Heart right ventricle (tissue), 16 donors: ENCODE results near the gene AGPAT3. TPM values are rescaled to one million over a fixed set of nuclear protein-coding genes. Genes with fewer than 3 reads are reported as not detected.

Experiments
- ATAC-seq, 8 donors: fragments of 200-7000 bp; cut with Tn5 transposase; one replicate each; pipeline ENCODE4 v1.9.1; 2020; ENCODE audit warnings: mild to moderate bottlenecking in 8 of 8, moderate library complexity in 8 of 8, moderate number of reproducible peaks in 1 of 8
- DNase-seq, 2 donors: peaks; one replicate each; pipeline ENCODE4 v3.0.0-alpha.2; 2020
- H3K27ac ChIP-seq, 10 donors: fragments of 200-600 bp; sonication (generic) in 2 of 10; one replicate each; pipeline versions ENCODE4 v1.5.0 to v1.8.0; 2020 to 2022; ENCODE audit warnings: mild to moderate bottlenecking in 3 of 10
- H3K27me3 ChIP-seq, 7 donors: fragments of 200-600 bp; one replicate each; pipeline ENCODE4 v1.8.0; 2021 to 2022; ENCODE audit warnings: mild to moderate bottlenecking in 2 of 7
- H3K36me3 ChIP-seq, 9 donors: fragments of 200-600 bp; sonication (generic) in 1 of 9; one replicate each; pipeline versions ENCODE4 v1.5.0 to v1.8.0; 2020 to 2022; ENCODE audit warnings: mild to moderate bottlenecking in 2 of 9
- H3K4me1 ChIP-seq, 9 donors: fragments of 200-600 bp; sonication (generic) in 1 of 9; one replicate each; pipeline versions ENCODE4 v1.5.0 to v1.8.0; 2020 to 2022; ENCODE audit warnings: mild to moderate bottlenecking in 4 of 9
- H3K4me3 ChIP-seq, 10 donors: fragments of 200-600 bp; sonication (generic) in 2 of 10; one replicate each; pipeline versions ENCODE4 v1.5.0 to v1.8.0; 2020 to 2022; ENCODE audit warnings: mild to moderate bottlenecking in 7 of 10, moderate library complexity in 2 of 10
- H3K9me3 ChIP-seq, 11 donors: fragments of 200-600 bp in 10 of 11; sonication (generic) in 2 of 11; one replicate each; pipeline versions ENCODE4 v1.5.0 to v1.8.0; 2013 to 2022; ENCODE audit warnings: mild to moderate bottlenecking in 2 of 11, control low read depth in 1 of 11, moderate library complexity in 1 of 11
- CTCF ChIP-seq, 9 donors: fragments of 200-600 bp; sonication (generic) in 2 of 9; IDR thresholded peaks; one replicate each; pipeline versions ENCODE4 v1.5.0 to v1.8.0; 2021 to 2022; ENCODE audit warnings: antibody characterized with exemption in 9 of 9, mild to moderate bottlenecking in 5 of 9, moderate library complexity in 1 of 9
- WGBS, 2 donors: extraction: QIAGEN DNeasy Blood & Tissue Kit; methylation state at CpG; one replicate each; pipeline ENCODE4 v1.1.7; 2013; ENCODE audit warnings: inconsistent platforms in 1 of 2; 5-methylcytosine and 5-hydroxymethylcytosine counted together
- intact Hi-C, 10 donors: fragments of 100-400 bp; cut with DNase I; formaldehyde crosslinking; loops; one replicate each; pipeline versions ENCODE4 v1.11.1 to v1.14.2; 2022
- polyA plus RNA-seq, 2 donors: library from polyadenylated mRNA; stranded (reverse); fragments of 200-250 nt; gene quantifications; one replicate each; pipeline ENCODE4 v1.2.3, GENCODE V29; 2013
- total RNA-seq, 10 donors: library from RNA; stranded (reverse); fragmentation: NEBNext Ultra II Directional in 3 of 10; extraction: Animal tissue kit (Norgen Biotek cat#: 25700) in 3 of 10; gene quantifications; one replicate each; pipeline versions ENCODE4 v1.2.1 to v1.2.4, GENCODE V29; 2021 to 2023
- donor health status: Arrhythmogenic right ventricular cardiomyopathy.
- donor health status: ischemic (EF 13 %, LVEDD 7.1; RV severe dilation, severe dysfunction).
- donor health status: healthy with polysubstance abuse.
- donor health status: DM: no; HTN: yes; CAD: no.
- donor health status: DM: no; HTN: no; CAD: no.
- donor health status: ischemic (EF 25% LVEDD 6.9; RV normal size, moderate dysfunction).
- donor health status: ischemic (EF 25% LVEDD 5.7; RV mildly dilated, moderate dysfunction).
- donor health status: healthy.
- donor health status: DM: yes; HTN: yes; CAD: no.
- donor health status: Ischemic cardiomyopathy.
- donor health status: ischemic (EF 35%, LVEDD 5.7; RV mildly dilated, moderate dysfunction).
- donor health status: nonischemic (EF 11% LVEDD 7.7; RV severe dilation, severe dysfunction).
- donor health status: DM: yes; HTN: yes; CAD: no.
- donor health status: PGD.
- donor health status: ischemic (EF 29% LVEDD 5.4; RV normal size, mild dysfunction).
- donor health status: nonischemic (EF 23%, LVEDD 6.1; RV moderate dilation, normal function).

Gene AGPAT3
- total and polyA plus RNA-seq, 12 donors = 19.7 to 110 (median 65.6) TPM

GRCh38 chr21:43987509-43987908, 122.5 kb downstream of the AGPAT3 start:
- H3K27ac ChIP-seq = peak overlapping the region in 4 of 10 donors; percentile 15 to 56 (median 24)
- H3K27me3 ChIP-seq = no peaks in the 10 kb centered on the region
- no peaks in the 10 kb centered on the region for H3K9me3 ChIP-seq
- ATAC-seq = peak in 7 of 8 donors; percentile 35 to 76 (median 53)
- intact Hi-C loops = no loop called here
- no peak for DNase-seq
- H3K36me3 ChIP-seq = peaks cover 0 to 18% (median 0%) of the 10 kb centered on the region in 9 donors
- peaks cover 0 to 29% (median 10%) of the 10 kb centered on the region in 9 donors for H3K4me1 ChIP-seq
- WGBS, 2 donors = 46 to 52% methylated on average over 6 of the region's 6 CpGs
- no peak for TF ChIP-seq CTCF (IDR thresholded peaks at IDR 0.05)
- H3K4me3 ChIP-seq = no peak overlapping the region

- no peak for DNase-seq
- intact Hi-C loops = no loop called here
- Histone ChIP-seq H3K36me3 (peaks cover 0 to 13% (median 0%) of the 10 kb centered on the region in 9 donors), H3K4me1 (peaks cover 0 to 29% (median 10%) of the 10 kb centered on the region in 9 donors), H3K9me3 (no peaks in the 10 kb centered on the region), H3K27ac (no peak overlapping the region), H3K27me3 (no peaks in the 10 kb centered on the region), H3K4me3 (no peak overlapping the region)
- no peak for TF ChIP-seq CTCF (IDR thresholded peaks at IDR 0.05)
- 78 to 83% methylated on average over 9 of the region's 9 CpGs for WGBS, 2 donors
- ATAC-seq = peak in 3 of 8 donors; percentile 6 to 34 (median 24)
Measured at GRCh38 chr21:43988016-43988415, 123.0 kb downstream of the AGPAT3 start.

GRCh38 chr21:43988506-43989230, 123.6 kb downstream of the AGPAT3 start:
- intact Hi-C loops = no loop called here
- no peak for DNase-seq

GRCh38 chr21:43989401-43989800, 124.4 kb downstream of the AGPAT3 start:
- no peak for DNase-seq

More at GRCh38 chr21:43988506-43989230, 123.6 kb downstream of the AGPAT3 start:
- Histone ChIP-seq H3K36me3 (peaks cover 0 to 7% (median 0%) of the 10 kb centered on the region in 9 donors), H3K27me3 (no peaks in the 10 kb centered on the region), H3K27ac (no peak overlapping the region), H3K4me1 (peaks cover 0 to 29% (median 10%) of the 10 kb centered on the region in 9 donors), H3K4me3 (no peak overlapping the region), H3K9me3 (no peaks in the 10 kb centered on the region)
- TF ChIP-seq CTCF (IDR thresholded peaks at IDR 0.05) = no peak
- WGBS, 2 donors = 84 to 87% methylated on average over 23 of the region's 23 CpGs
- ATAC-seq = peak in 1 of 8 donors; percentile 25

More at GRCh38 chr21:43989401-43989800, 124.4 kb downstream of the AGPAT3 start:
- no peak overlapping the region for H3K27ac ChIP-seq
- no peak for ATAC-seq
- H3K36me3 ChIP-seq = no peaks in the 10 kb centered on the region
- TF ChIP-seq CTCF (IDR thresholded peaks at IDR 0.05) = no peak
- whole genome bisulfite sequencing, 2 donors = 87% methylated on average over 7 of the region's 7 CpGs
- no peaks in the 10 kb centered on the region for H3K27me3 ChIP-seq
- H3K4me1 ChIP-seq = peaks cover 0 to 29% (median 10%) of the 10 kb centered on the region in 9 donors
- H3K9me3 ChIP-seq = no peaks in the 10 kb centered on the region
- no peak overlapping the region for H3K4me3 ChIP-seq
- intact Hi-C loops = no loop called here
